HCT116 (cell line): ENCODE data around the gene PEAK3.

ENCODE experiments used
- CBX3 ChIP-seq: IDR thresholded peaks from 2 replicates; pipeline ENCODE4 v1.6.1; 2012; ENCODE audit warnings: low read depth
- CEBPB ChIP-seq: IDR thresholded peaks from 2 replicates; pipeline ENCODE4 v1.6.1; 2012; ENCODE audit warnings: low read depth
- EZH2 ChIP-seq: fragments of 200-600 bp; sonication (generic); IDR thresholded peaks from 2 replicates; pipeline ENCODE4 v1.6.1; 2017; ENCODE audit warnings: antibody characterized with exemption, mixed run types
- EZH2phosphoT487 ChIP-seq: fragments of 200-600 bp; IDR thresholded peaks from 2 replicates; pipeline ENCODE4 v1.6.1; 2018; ENCODE audit warnings: antibody characterized with exemption, borderline replicate concordance
- JUND ChIP-seq: IDR thresholded peaks from 2 replicates; pipeline ENCODE4 v1.6.1; 2012
- POLR2A ChIP-seq: IDR thresholded peaks from 2 replicates; pipeline ENCODE4 v1.7.0; 2011; ENCODE audit warnings: borderline replicate concordance; ENCODE audit not compliant: insufficient read depth, insufficient read length; ENCODE audit errors: extremely low read depth
- POLR2AphosphoS5 ChIP-seq: IDR thresholded peaks from 2 replicates; pipeline ENCODE4 v1.6.1; 2011; ENCODE audit warnings: mild to moderate bottlenecking, low read depth, low read length, moderate library complexity
- TCF7L2 ChIP-seq: IDR thresholded peaks from 2 replicates; pipeline ENCODE4 v1.7.0; 2011; ENCODE audit warnings: borderline replicate concordance, inconsistent platforms; ENCODE audit not compliant: insufficient read depth, insufficient read length; ENCODE audit errors: extremely low read depth
- TF ChIP-seq, protein P1 (sequence below), 3 experiments: fragments of 200-600 bp in 1 of 3; sonication (generic) in 1 of 3; IDR thresholded peaks in 2 of 3; conservative IDR thresholded peaks in 1 of 3; 2 replicates each; pipeline ENCODE4 v1.5.1; 2012 to 2017; ENCODE audit warnings: low read depth in 2 of 3, low read length in 2 of 3, antibody characterized with exemption in 1 of 3, borderline replicate concordance in 1 of 3, control low read depth in 1 of 3, mild to moderate bottlenecking in 1 of 3, mixed read lengths in 1 of 3, mixed run types in 1 of 3, moderate library complexity in 1 of 3; ENCODE audit not compliant: insufficient read depth in 1 of 3
- TF ChIP-seq, protein P2 (sequence below): IDR thresholded peaks from 2 replicates; pipeline ENCODE4 v1.6.1; 2012; ENCODE audit warnings: low read depth

DNA sequence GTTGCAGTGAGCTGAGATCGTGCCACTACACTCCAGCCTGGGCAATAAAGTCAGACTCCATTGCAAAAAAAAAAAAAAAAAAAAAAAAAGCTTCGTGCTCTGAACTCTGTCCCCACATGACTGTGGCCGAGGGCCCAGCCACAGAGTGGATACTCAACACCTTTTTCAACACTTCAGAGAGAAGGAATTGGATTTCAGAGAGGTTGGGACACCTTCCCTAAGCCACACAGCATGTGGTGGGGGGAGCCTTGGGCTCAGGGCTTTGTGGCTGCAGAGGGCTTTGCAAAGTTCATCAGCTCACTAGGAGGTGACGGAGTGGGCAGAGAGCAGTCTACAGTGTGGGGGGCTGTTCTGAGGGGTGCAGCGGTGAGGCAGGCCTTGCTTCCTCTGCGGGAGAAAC is 36.9 kb upstream of the PEAK3 start:
- TF ChIP-seq CEBPB (no peak), JUND (no peak), POLR2A (no peak), POLR2AphosphoS5 (no peak), TCF7L2 (no peak), EZH2phosphoT487 (no peak), CBX3 (no peak), EZH2 (no peak)
- TF ChIP-seq, protein P1, sequence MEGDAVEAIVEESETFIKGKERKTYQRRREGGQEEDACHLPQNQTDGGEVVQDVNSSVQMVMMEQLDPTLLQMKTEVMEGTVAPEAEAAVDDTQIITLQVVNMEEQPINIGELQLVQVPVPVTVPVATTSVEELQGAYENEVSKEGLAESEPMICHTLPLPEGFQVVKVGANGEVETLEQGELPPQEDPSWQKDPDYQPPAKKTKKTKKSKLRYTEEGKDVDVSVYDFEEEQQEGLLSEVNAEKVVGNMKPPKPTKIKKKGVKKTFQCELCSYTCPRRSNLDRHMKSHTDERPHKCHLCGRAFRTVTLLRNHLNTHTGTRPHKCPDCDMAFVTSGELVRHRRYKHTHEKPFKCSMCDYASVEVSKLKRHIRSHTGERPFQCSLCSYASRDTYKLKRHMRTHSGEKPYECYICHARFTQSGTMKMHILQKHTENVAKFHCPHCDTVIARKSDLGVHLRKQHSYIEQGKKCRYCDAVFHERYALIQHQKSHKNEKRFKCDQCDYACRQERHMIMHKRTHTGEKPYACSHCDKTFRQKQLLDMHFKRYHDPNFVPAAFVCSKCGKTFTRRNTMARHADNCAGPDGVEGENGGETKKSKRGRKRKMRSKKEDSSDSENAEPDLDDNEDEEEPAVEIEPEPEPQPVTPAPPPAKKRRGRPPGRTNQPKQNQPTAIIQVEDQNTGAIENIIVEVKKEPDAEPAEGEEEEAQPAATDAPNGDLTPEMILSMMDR (IDR thresholded peaks at IDR 0.05 in 2 of 3, conservative IDR thresholded peaks at IDR 0.05 in 1 of 3; ENCODE audit: borderline replicate concordance in 1 of 3, insufficient read depth in 1 of 3, low read depth in 2 of 3, low read length in 2 of 3), result no peak
- TF ChIP-seq, protein P2, sequence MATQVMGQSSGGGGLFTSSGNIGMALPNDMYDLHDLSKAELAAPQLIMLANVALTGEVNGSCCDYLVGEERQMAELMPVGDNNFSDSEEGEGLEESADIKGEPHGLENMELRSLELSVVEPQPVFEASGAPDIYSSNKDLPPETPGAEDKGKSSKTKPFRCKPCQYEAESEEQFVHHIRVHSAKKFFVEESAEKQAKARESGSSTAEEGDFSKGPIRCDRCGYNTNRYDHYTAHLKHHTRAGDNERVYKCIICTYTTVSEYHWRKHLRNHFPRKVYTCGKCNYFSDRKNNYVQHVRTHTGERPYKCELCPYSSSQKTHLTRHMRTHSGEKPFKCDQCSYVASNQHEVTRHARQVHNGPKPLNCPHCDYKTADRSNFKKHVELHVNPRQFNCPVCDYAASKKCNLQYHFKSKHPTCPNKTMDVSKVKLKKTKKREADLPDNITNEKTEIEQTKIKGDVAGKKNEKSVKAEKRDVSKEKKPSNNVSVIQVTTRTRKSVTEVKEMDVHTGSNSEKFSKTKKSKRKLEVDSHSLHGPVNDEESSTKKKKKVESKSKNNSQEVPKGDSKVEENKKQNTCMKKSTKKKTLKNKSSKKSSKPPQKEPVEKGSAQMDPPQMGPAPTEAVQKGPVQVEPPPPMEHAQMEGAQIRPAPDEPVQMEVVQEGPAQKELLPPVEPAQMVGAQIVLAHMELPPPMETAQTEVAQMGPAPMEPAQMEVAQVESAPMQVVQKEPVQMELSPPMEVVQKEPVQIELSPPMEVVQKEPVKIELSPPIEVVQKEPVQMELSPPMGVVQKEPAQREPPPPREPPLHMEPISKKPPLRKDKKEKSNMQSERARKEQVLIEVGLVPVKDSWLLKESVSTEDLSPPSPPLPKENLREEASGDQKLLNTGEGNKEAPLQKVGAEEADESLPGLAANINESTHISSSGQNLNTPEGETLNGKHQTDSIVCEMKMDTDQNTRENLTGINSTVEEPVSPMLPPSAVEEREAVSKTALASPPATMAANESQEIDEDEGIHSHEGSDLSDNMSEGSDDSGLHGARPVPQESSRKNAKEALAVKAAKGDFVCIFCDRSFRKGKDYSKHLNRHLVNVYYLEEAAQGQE, result no peak
